GM18502 (cell line): ENCODE measurements around the gene ADI1.
"Not testable (repeated sequence)": the region's sequence is repeated elsewhere in the genome, so short reads cannot be mapped to it uniquely, and the experiment has no call there.

ENCODE experiments used
- ATAC-seq: cut with Tn5 transposase; IDR thresholded peaks from one replicate; pipeline ENCODE4 v1.9.1; 2021; ENCODE audit warnings: mild to moderate bottlenecking; ENCODE audit not compliant: unreplicated experiment, poor library complexity

ADI1 gene

GRCh38 chr2:3451926-3452671 lies 67.2 kb downstream of the ADI1 start:
- ATAC-seq = no peak

GRCh38 chr2:3451169-3451568 lies 68.2 kb downstream of the ADI1 start:
- no peak for ATAC-seq

GRCh38 chr2:3450385-3451010 lies 68.8 kb downstream of the ADI1 start:
- ATAC-seq = no peak

- ATAC-seq = no peak
Measured at GRCh38 chr2:3449936-3450335, 69.4 kb downstream of the ADI1 start.

GRCh38 chr2:3449086-3449485 lies 70.2 kb downstream of the ADI1 start:
- no peak for ATAC-seq

- not testable (repeated sequence) for ATAC-seq
Measured at GRCh38 chr2:3448441-3448911, 70.9 kb downstream of the ADI1 start.

- no peak for ATAC-seq
Measured at GRCh38 chr2:3447789-3448317, 71.5 kb downstream of the ADI1 start.
